ENCODE results near the gene ALK. TPM values are rescaled to one million over a fixed set of nuclear protein-coding genes. Genes with fewer than 3 reads are reported as not detected.

ALK gene
- total RNA-seq, 1 donor from 2014 or later = 0.14 TPM

- Histone ChIP-seq H3K9me3 (replicated peaks) (no peaks in the 10 kb centered on the region), H3K36me3 (no peaks in the 10 kb centered on the region), H3K27ac (replicated peaks) (no peak overlapping the region), H3K27me3 (ENCODE audit: low read depth) (peaks cover 69% of the 10 kb centered on the region), H3K4me1 (peaks cover 4% of the 10 kb centered on the region), H3K4me3 (no peak overlapping the region)
- intact Hi-C loops (cut with micrococcal nuclease) = no loop called here
- no peak for TF ChIP-seq CTCF (IDR thresholded peaks at IDR 0.05; ENCODE audit: borderline replicate concordance)
- no peak for DNase-seq
Measured at GRCh38 chr2:29223851-29224692, 697.3 kb downstream of the ALK start.

GRCh38 chr2:29223257-29223656 is 698.1 kb downstream of the ALK start:
- TF ChIP-seq CTCF (IDR thresholded peaks at IDR 0.05; ENCODE audit: borderline replicate concordance) = no peak
- intact Hi-C loops (cut with micrococcal nuclease) = no loop called here
- no peaks in the 10 kb centered on the region for H3K9me3 ChIP-seq (replicated peaks)
- no peak for DNase-seq
- H3K4me1 ChIP-seq = peaks cover 4% of the 10 kb centered on the region
- H3K4me3 ChIP-seq = no peak overlapping the region
- H3K27ac ChIP-seq (replicated peaks) = no peak overlapping the region
- peaks cover 62% of the 10 kb centered on the region for H3K27me3 ChIP-seq (ENCODE audit: low read depth)
- H3K36me3 ChIP-seq = no peaks in the 10 kb centered on the region

GRCh38 chr2:29222381-29223179 is 698.8 kb downstream of the ALK start:
- H3K27me3 ChIP-seq (ENCODE audit: low read depth) = peaks cover 55% of the 10 kb centered on the region
- no peak for DNase-seq

GRCh38 chr2:29220506-29221270 is 700.7 kb downstream of the ALK start:
- Histone ChIP-seq H3K36me3 (no peaks in the 10 kb centered on the region), H3K4me1 (peaks cover 4% of the 10 kb centered on the region), H3K9me3 (replicated peaks) (no peaks in the 10 kb centered on the region), H3K27ac (replicated peaks) (no peak overlapping the region), H3K27me3 (ENCODE audit: low read depth) (peaks cover 36% of the 10 kb centered on the region), H3K4me3 (no peak overlapping the region)
- TF ChIP-seq CTCF (IDR thresholded peaks at IDR 0.05; ENCODE audit: borderline replicate concordance) = no peak
- intact Hi-C loops (cut with micrococcal nuclease) = no loop called here
- no peak for DNase-seq

More at GRCh38 chr2:29222381-29223179, 698.8 kb downstream of the ALK start:
- H3K4me1 ChIP-seq = peaks cover 4% of the 10 kb centered on the region
- no peaks in the 10 kb centered on the region for H3K9me3 ChIP-seq (replicated peaks)
- H3K27ac ChIP-seq (replicated peaks) = no peak overlapping the region
- TF ChIP-seq CTCF (IDR thresholded peaks at IDR 0.05; ENCODE audit: borderline replicate concordance) = no peak
- H3K36me3 ChIP-seq = no peaks in the 10 kb centered on the region
- no peak overlapping the region for H3K4me3 ChIP-seq
- intact Hi-C loops (cut with micrococcal nuclease) = no loop called here

GRCh38 chr2:29219374-29219773 is 702.0 kb downstream of the ALK start:
- H3K36me3 ChIP-seq = no peaks in the 10 kb centered on the region
- intact Hi-C loops (cut with micrococcal nuclease) = no loop called here
- H3K9me3 ChIP-seq (replicated peaks) = no peaks in the 10 kb centered on the region
- no peak for DNase-seq
- TF ChIP-seq CTCF (IDR thresholded peaks at IDR 0.05; ENCODE audit: borderline replicate concordance) = no peak
- H3K27me3 ChIP-seq (ENCODE audit: low read depth) = peaks cover 23% of the 10 kb centered on the region
- no peak overlapping the region for H3K4me3 ChIP-seq
- no peak overlapping the region for H3K27ac ChIP-seq (replicated peaks)
- H3K4me1 ChIP-seq = peaks cover 4% of the 10 kb centered on the region

All from left ventricle myocardium inferior (tissue), 1 donor.